SK-N-SH (cell line): ENCODE measurements around the gene CDK5RAP2. TPM values are rescaled to one million over a fixed set of nuclear protein-coding genes. Genes with fewer than 3 reads are reported as not detected.

Experiments used
- CTCF ChIA-PET: fragments of 300-600, 350-600 bp; formaldehyde crosslinking; extraction: SDS; loops from one replicate; lab custom pipeline; 2021; lab: Yijun Ruan, JAX
- POLR2A ChIA-PET: fragments of 350-600 bp; sonication (Branson Sonifier 250); formaldehyde crosslinking; extraction: SDS; loops from one replicate; lab custom pipeline; 2020; ENCODE audit warnings: antibody characterized with exemption, inconsistent platforms; lab: Yijun Ruan, JAX
- DNase-seq: peaks from one replicate; pipeline ENCODE4 v3.0.0; 2012
- H2AFZ ChIP-seq: fragments of 200-600 bp; sonication (generic); 2 replicates; pipeline ENCODE4 v1.8.1; 2016; ENCODE audit warnings: antibody characterized with exemption, mild to moderate bottlenecking, low read depth
- H3F3A ChIP-seq: fragments of 200-600 bp; sonication (generic); replicated peaks from 2 replicates; pipeline ENCODE3; 2016; ENCODE audit warnings: antibody characterized with exemption, mild to moderate bottlenecking; ENCODE audit not compliant: insufficient read depth
- H3K27ac ChIP-seq, 2 experiments: fragments of 200-500 bp in 1 of 2; fragments of 200-600 bp in 1 of 2; sonication (Bioruptor generic) in 1 of 2; sonication (generic), shearing (Covaris generic) in 1 of 2; 2 replicates each; pipeline versions ENCODE4 v1.5.1 to v1.6.1; 2014 to 2016; ENCODE audit warnings: low read depth in 2 of 2, inconsistent platforms in 1 of 2, low read length in 1 of 2, mild to moderate bottlenecking in 1 of 2, mixed read lengths in 1 of 2
- H3K27me3 ChIP-seq: fragments of 200-600 bp; sonication (generic), shearing (Covaris generic); 2 replicates; pipeline ENCODE4 v1.6.1; 2016; ENCODE audit warnings: mixed run types; ENCODE audit not compliant: insufficient read depth
- H3K36me3 ChIP-seq, 2 experiments: fragments of 200-500 bp in 1 of 2; fragments of 200-600 bp in 1 of 2; sonication (Bioruptor generic) in 1 of 2; sonication (generic) in 1 of 2; replicated peaks in 1 of 2; 2 replicates each; pipeline versions ENCODE3 to v1.5.1; 2014 to 2016; ENCODE audit warnings: low read length in 1 of 2, mild to moderate bottlenecking in 1 of 2; ENCODE audit not compliant: insufficient read depth in 2 of 2, control insufficient read depth in 1 of 2
- H3K4me1 ChIP-seq, 2 experiments: fragments of 200-500 bp in 1 of 2; fragments of 200-600 bp in 1 of 2; sonication (Bioruptor generic) in 1 of 2; sonication (generic), shearing (Covaris generic) in 1 of 2; 2 replicates each; pipeline versions ENCODE4 v1.5.1 to v1.6.1; 2014 to 2016; ENCODE audit warnings: low read depth in 1 of 2, low read length in 1 of 2, mixed run types in 1 of 2; ENCODE audit not compliant: insufficient read depth in 2 of 2, control insufficient read depth in 1 of 2
- H3K4me2 ChIP-seq: fragments of 200-600 bp; sonication (generic), shearing (Covaris generic); 2 replicates; pipeline ENCODE4 v1.6.1; 2017; ENCODE audit warnings: mixed run types
- H3K4me3 ChIP-seq, 2 experiments: fragments of 200-500 bp in 1 of 2; fragments of 200-600 bp in 1 of 2; sonication (Bioruptor generic) in 1 of 2; sonication (generic), shearing (Covaris generic) in 1 of 2; 2 replicates each; pipeline versions ENCODE4 v1.5.1 to v1.8.1; 2014 to 2016; ENCODE audit warnings: low read depth in 2 of 2, inconsistent platforms in 1 of 2, low read length in 1 of 2, mild to moderate bottlenecking in 1 of 2, mixed read lengths in 1 of 2, moderate library complexity in 1 of 2
- H3K79me2 ChIP-seq: fragments of 200-600 bp; sonication (generic); 2 replicates; pipeline ENCODE4 v1.8.1; 2017; ENCODE audit warnings: mild to moderate bottlenecking; ENCODE audit not compliant: insufficient read depth
- H3K9ac ChIP-seq: fragments of 200-600 bp; sonication (generic); 2 replicates; pipeline ENCODE4 v1.6.1; 2017; ENCODE audit warnings: mixed run types
- H3K9me2 ChIP-seq: fragments of 200-600 bp; sonication (generic); 2 replicates; pipeline ENCODE4 v1.6.1; 2017; ENCODE audit warnings: mixed run types
- H3K9me3 ChIP-seq: fragments of 200-600 bp; sonication (generic); 2 replicates; pipeline ENCODE4 v1.6.1; 2017; ENCODE audit warnings: mixed run types, mild to moderate bottlenecking, moderate library complexity
- H4K20me1 ChIP-seq: fragments of 200-600 bp; sonication (generic); 2 replicates; pipeline ENCODE4 v1.6.1; 2017; ENCODE audit warnings: mild to moderate bottlenecking, mixed run types; ENCODE audit not compliant: insufficient read depth
- CHD2 ChIP-seq: fragments of 150-350 bp; IDR thresholded peaks from 2 replicates; pipeline ENCODE4 v1.6.1; 2018; ENCODE audit warnings: low read length; ENCODE audit not compliant: partially characterized antibody
- EP300 ChIP-seq, 2 experiments: IDR thresholded peaks; 2 replicates each; pipeline versions ENCODE4 v1.4.0 to v1.6.1; 2012; ENCODE audit warnings: borderline replicate concordance in 1 of 2, low read depth in 1 of 2, low read length in 1 of 2
- FOSL2 ChIP-seq: IDR thresholded peaks from 2 replicates; pipeline ENCODE4 v1.4.0; 2012; ENCODE audit warnings: low read depth, mild to moderate bottlenecking, moderate library complexity, borderline replicate concordance
- FOXJ3 ChIP-seq: sonication (generic); formaldehyde crosslinking; IDR thresholded peaks from 2 replicates; pipeline ENCODE4 v1.5.1; 2020; ENCODE audit warnings: mild to moderate bottlenecking, missing genetic modification reagents
- GABPA ChIP-seq: IDR thresholded peaks from 2 replicates; pipeline ENCODE4 v1.4.0; 2012; ENCODE audit warnings: low read depth, mild to moderate bottlenecking
- GATA2 ChIP-seq: sonication (generic); formaldehyde crosslinking; IDR thresholded peaks from 2 replicates; pipeline ENCODE4 v1.5.0; 2020; ENCODE audit warnings: mild to moderate bottlenecking, missing genetic modification reagents
- JUND ChIP-seq: IDR thresholded peaks from 2 replicates; pipeline ENCODE4 v1.4.0; 2012
- MXI1 ChIP-seq: IDR thresholded peaks from 2 replicates; pipeline ENCODE4 v1.6.1; 2012; ENCODE audit warnings: mild to moderate bottlenecking, low read depth, low read length, improper control_type of control experiment
- NFIC ChIP-seq: IDR thresholded peaks from 2 replicates; pipeline ENCODE4 v1.4.0; 2012; ENCODE audit warnings: borderline replicate concordance
- NRF1 ChIP-seq: IDR thresholded peaks from 2 replicates; pipeline ENCODE4 v1.6.1; 2012; ENCODE audit warnings: low read depth, mild to moderate bottlenecking, low read length
- POLR2AphosphoS5 ChIP-seq: IDR thresholded peaks from 2 replicates; pipeline ENCODE4 v1.6.1; 2012; ENCODE audit warnings: low read depth, low read length
- RCOR1 ChIP-seq: fragments of 150-350 bp; IDR thresholded peaks from 2 replicates; pipeline ENCODE4 v1.6.1; 2017; ENCODE audit warnings: antibody characterized with exemption, low read length
- RFX5 ChIP-seq: IDR thresholded peaks from 2 replicates; pipeline ENCODE4 v1.6.1; 2012; ENCODE audit warnings: mild to moderate bottlenecking, improper control_type of control experiment, low read length
- SIN3A ChIP-seq: IDR thresholded peaks from 2 replicates; pipeline ENCODE4 v1.6.1; 2012; ENCODE audit warnings: low read depth, mild to moderate bottlenecking, low read length, moderate library complexity, borderline replicate concordance
- TAF1 ChIP-seq: IDR thresholded peaks from 2 replicates; pipeline ENCODE4 v1.6.1; 2012; ENCODE audit warnings: low read depth, mild to moderate bottlenecking, low read length, moderate library complexity, borderline replicate concordance
- TCF12 ChIP-seq: IDR thresholded peaks from 2 replicates; pipeline ENCODE4 v1.4.0; 2012
- TEAD4 ChIP-seq: IDR thresholded peaks from 2 replicates; pipeline ENCODE4 v1.4.0; 2012; ENCODE audit warnings: mild to moderate bottlenecking, borderline replicate concordance; ENCODE audit not compliant: insufficient read depth
- YY1 ChIP-seq: IDR thresholded peaks from 2 replicates; pipeline ENCODE4 v1.4.0; 2012; ENCODE audit warnings: low read depth, mild to moderate bottlenecking
- WGBS: methylation state at CpG from one replicate; pipeline ENCODE4 v1.1.6; 2017; ENCODE audit warnings: low lambda C conversion rate; 5-methylcytosine and 5-hydroxymethylcytosine counted together
- polyA plus RNA-seq, 3 experiments: library from polyadenylated mRNA; depleted of rRNA; stranded (reverse); fragments of >200 nt; gene quantifications; 2 replicates each; pipeline ENCODE4 v1.2.3, GENCODE V29; 2012
- TF ChIP-seq, protein P1 (sequence below): IDR thresholded peaks from 2 replicates; pipeline ENCODE4 v1.4.0; 2012; ENCODE audit warnings: low read depth, borderline replicate concordance
- TF ChIP-seq, protein P2 (sequence below): IDR thresholded peaks from 2 replicates; pipeline ENCODE4 v1.4.0; 2012; ENCODE audit warnings: low read depth
- TF ChIP-seq, protein P3 (sequence below): IDR thresholded peaks from 2 replicates; pipeline ENCODE4 v1.6.1; 2012; ENCODE audit warnings: mild to moderate bottlenecking, low read depth, low read length, moderate library complexity
- TF ChIP-seq, protein P4 (sequence below): IDR thresholded peaks from 2 replicates; pipeline ENCODE4 v1.4.0; 2012; ENCODE audit warnings: low read depth, borderline replicate concordance

Gene CDK5RAP2
- polyA plus RNA-seq, 1 of the 3 experiments (the other 2 are of a cell fraction), result 20.7 TPM

DNA sequence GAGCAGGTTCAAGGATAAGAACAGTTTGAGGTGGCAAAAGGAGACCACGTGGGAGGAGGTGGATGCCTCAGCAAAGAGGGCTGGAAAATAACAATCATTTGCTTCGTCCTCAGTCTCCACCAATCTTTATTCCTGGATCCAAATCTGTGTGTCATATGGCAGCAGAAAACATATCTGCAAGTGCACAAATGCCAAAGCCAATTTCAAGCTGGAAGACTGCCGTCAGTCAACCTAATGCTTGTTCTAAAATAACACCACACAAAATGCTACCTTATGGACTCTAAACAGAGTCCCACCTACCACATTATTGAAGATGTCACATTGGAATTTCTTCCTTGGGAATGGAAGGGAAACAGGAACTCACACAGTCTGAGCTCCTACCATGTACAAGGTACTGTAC, 129.1 kb downstream of the CDK5RAP2 start:
- no peaks in the 10 kb centered on the region for H3K79me2 ChIP-seq
- H3F3A ChIP-seq, result no peaks in the 10 kb centered on the region
- H3K36me3 ChIP-seq, result peaks cover 17 to 38% of the 10 kb centered on the region in 2 experiments
- no peaks in the 10 kb centered on the region for H3K27me3 ChIP-seq
- WGBS, result 93% methylated on average over 3 of the region's 3 CpGs
- no peak overlapping the region for H3K27ac ChIP-seq
- H2AFZ ChIP-seq, result no peak overlapping the region
- H3K4me2 ChIP-seq, result no peak overlapping the region
- H4K20me1 ChIP-seq, result no peaks in the 10 kb centered on the region
- no peak overlapping the region for H3K4me3 ChIP-seq
- H3K9me3 ChIP-seq, result no peaks in the 10 kb centered on the region
- H3K4me1 ChIP-seq, result no peaks in the 10 kb centered on the region
- H3K9me2 ChIP-seq, result no peaks in the 10 kb centered on the region
- ChIA-PET CTCF (interaction anchor here (0.9 to 2.4 kb wide), 3 partner anchors 10 to 78 kb away, joined by 3 to 8 read pairs (median 3); no protein-coding TSS in a partner anchor), POLR2A (no interaction called here)
- TF ChIP-seq FOXJ3 (CRISPR knock-in tag) (no peak), FOSL2 (no peak), CHD2 (no peak), TAF1 (no peak), GATA2 (CRISPR knock-in tag) (no peak), JUND (no peak), YY1 (no peak), RFX5 (no peak), GABPA (no peak), TCF12 (no peak), EP300 (IDR thresholded peaks at IDR 0.05; ENCODE audit: borderline replicate concordance in 1 of 2, low read depth in 1 of 2, low read length in 1 of 2) (no peak), NFIC (no peak)
- TF ChIP-seq, protein P1, sequence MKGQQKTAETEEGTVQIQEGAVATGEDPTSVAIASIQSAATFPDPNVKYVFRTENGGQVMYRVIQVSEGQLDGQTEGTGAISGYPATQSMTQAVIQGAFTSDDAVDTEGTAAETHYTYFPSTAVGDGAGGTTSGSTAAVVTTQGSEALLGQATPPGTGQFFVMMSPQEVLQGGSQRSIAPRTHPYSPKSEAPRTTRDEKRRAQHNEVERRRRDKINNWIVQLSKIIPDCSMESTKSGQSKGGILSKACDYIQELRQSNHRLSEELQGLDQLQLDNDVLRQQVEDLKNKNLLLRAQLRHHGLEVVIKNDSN, result no peak
- TF ChIP-seq, protein P2, sequence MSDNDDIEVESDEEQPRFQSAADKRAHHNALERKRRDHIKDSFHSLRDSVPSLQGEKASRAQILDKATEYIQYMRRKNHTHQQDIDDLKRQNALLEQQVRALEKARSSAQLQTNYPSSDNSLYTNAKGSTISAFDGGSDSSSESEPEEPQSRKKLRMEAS, result no peak
- H3K9ac ChIP-seq, result no peak overlapping the region
- no peak for DNase-seq

DNA sequence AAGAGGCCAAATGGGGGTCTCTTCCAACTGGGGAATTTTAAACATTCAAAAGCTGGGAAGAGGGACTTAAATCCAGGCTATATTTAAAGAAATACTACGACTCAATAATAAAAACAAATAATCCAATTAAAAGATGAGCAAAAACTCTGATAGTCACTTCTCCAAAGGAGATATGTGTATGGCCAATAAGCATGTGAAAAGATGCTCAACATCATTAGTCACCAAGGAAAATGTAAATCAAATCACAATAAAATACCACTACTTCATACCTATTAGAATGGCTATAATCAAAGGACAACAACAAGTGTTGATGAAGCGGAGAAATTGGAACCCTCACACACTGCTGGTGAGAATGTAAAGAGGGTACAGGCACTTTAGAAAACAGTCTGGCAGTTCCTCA, 130.4 kb downstream of the CDK5RAP2 start:
- Histone ChIP-seq H3K27ac (no peak overlapping the region), H2AFZ (no peak overlapping the region), H3F3A (no peaks in the 10 kb centered on the region), H4K20me1 (no peaks in the 10 kb centered on the region), H3K9ac (no peak overlapping the region), H3K79me2 (no peaks in the 10 kb centered on the region), H3K27me3 (no peaks in the 10 kb centered on the region), H3K4me3 (no peak overlapping the region), H3K4me2 (no peak overlapping the region), H3K4me1 (no peaks in the 10 kb centered on the region), H3K9me2 (no peaks in the 10 kb centered on the region), H3K36me3 (peaks cover 8 to 40% of the 10 kb centered on the region in 2 experiments), H3K9me3 (no peaks in the 10 kb centered on the region)
- POLR2A ChIA-PET, result no interaction called here
- no peak for TF ChIP-seq JUND
- TF ChIP-seq NFIC, result no peak
- TF ChIP-seq EP300 (IDR thresholded peaks at IDR 0.05; ENCODE audit: borderline replicate concordance in 1 of 2, low read depth in 1 of 2, low read length in 1 of 2), result no peak
- TF ChIP-seq GATA2 (CRISPR knock-in tag), result no peak
- TF ChIP-seq, protein P1, result no peak
- no peak for TF ChIP-seq POLR2AphosphoS5
- TF ChIP-seq NRF1, result no peak
- no peak for TF ChIP-seq SIN3A
- TF ChIP-seq, protein P3, sequence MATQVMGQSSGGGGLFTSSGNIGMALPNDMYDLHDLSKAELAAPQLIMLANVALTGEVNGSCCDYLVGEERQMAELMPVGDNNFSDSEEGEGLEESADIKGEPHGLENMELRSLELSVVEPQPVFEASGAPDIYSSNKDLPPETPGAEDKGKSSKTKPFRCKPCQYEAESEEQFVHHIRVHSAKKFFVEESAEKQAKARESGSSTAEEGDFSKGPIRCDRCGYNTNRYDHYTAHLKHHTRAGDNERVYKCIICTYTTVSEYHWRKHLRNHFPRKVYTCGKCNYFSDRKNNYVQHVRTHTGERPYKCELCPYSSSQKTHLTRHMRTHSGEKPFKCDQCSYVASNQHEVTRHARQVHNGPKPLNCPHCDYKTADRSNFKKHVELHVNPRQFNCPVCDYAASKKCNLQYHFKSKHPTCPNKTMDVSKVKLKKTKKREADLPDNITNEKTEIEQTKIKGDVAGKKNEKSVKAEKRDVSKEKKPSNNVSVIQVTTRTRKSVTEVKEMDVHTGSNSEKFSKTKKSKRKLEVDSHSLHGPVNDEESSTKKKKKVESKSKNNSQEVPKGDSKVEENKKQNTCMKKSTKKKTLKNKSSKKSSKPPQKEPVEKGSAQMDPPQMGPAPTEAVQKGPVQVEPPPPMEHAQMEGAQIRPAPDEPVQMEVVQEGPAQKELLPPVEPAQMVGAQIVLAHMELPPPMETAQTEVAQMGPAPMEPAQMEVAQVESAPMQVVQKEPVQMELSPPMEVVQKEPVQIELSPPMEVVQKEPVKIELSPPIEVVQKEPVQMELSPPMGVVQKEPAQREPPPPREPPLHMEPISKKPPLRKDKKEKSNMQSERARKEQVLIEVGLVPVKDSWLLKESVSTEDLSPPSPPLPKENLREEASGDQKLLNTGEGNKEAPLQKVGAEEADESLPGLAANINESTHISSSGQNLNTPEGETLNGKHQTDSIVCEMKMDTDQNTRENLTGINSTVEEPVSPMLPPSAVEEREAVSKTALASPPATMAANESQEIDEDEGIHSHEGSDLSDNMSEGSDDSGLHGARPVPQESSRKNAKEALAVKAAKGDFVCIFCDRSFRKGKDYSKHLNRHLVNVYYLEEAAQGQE, result no peak
- no peak for TF ChIP-seq RFX5
- no peak for TF ChIP-seq RCOR1
- no peak for TF ChIP-seq MXI1
- TF ChIP-seq, protein P4, sequence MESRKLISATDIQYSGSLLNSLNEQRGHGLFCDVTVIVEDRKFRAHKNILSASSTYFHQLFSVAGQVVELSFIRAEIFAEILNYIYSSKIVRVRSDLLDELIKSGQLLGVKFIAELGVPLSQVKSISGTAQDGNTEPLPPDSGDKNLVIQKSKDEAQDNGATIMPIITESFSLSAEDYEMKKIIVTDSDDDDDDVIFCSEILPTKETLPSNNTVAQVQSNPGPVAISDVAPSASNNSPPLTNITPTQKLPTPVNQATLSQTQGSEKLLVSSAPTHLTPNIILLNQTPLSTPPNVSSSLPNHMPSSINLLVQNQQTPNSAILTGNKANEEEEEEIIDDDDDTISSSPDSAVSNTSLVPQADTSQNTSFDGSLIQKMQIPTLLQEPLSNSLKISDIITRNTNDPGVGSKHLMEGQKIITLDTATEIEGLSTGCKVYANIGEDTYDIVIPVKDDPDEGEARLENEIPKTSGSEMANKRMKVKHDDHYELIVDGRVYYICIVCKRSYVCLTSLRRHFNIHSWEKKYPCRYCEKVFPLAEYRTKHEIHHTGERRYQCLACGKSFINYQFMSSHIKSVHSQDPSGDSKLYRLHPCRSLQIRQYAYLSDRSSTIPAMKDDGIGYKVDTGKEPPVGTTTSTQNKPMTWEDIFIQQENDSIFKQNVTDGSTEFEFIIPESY, result no peak
- no peak for TF ChIP-seq TEAD4
- TF ChIP-seq FOXJ3 (CRISPR knock-in tag), result no peak
- CTCF ChIA-PET, result interaction anchor here (2.4 kb wide), 1 partner anchor 27 kb away, joined by 8 read pairs; no protein-coding TSS in a partner anchor
- no peak for DNase-seq
- 100% methylated on average over 2 of the region's 2 CpGs for WGBS
